Right lobe of liver (tissue), 4 donors: ENCODE measurements around the gene PACS2.

ENCODE experiments used
- CTCF ChIP-seq, 4 donors: fragments of 200-600 bp in 3 of 4; fragments of 450-650 bp in 1 of 4; IDR thresholded peaks; one replicate each; pipeline versions ENCODE4 v1.5.1 to v1.8.0; 2016 to 2022; ENCODE audit warnings: antibody characterized with exemption in 4 of 4, mild to moderate bottlenecking in 2 of 4
- POLR2A ChIP-seq: fragments of 450-650 bp; IDR thresholded peaks from one replicate; pipeline ENCODE4 v1.6.1; 2017; ENCODE audit warnings: antibody characterized with exemption, mild to moderate bottlenecking
- donor health status: DM: no; HTN: no; CAD: no.
- donor health status: DM: no; HTN: no; CAD: no.
- donor health status: DM: no; HTN: yes; CAD: no.

DNA sequence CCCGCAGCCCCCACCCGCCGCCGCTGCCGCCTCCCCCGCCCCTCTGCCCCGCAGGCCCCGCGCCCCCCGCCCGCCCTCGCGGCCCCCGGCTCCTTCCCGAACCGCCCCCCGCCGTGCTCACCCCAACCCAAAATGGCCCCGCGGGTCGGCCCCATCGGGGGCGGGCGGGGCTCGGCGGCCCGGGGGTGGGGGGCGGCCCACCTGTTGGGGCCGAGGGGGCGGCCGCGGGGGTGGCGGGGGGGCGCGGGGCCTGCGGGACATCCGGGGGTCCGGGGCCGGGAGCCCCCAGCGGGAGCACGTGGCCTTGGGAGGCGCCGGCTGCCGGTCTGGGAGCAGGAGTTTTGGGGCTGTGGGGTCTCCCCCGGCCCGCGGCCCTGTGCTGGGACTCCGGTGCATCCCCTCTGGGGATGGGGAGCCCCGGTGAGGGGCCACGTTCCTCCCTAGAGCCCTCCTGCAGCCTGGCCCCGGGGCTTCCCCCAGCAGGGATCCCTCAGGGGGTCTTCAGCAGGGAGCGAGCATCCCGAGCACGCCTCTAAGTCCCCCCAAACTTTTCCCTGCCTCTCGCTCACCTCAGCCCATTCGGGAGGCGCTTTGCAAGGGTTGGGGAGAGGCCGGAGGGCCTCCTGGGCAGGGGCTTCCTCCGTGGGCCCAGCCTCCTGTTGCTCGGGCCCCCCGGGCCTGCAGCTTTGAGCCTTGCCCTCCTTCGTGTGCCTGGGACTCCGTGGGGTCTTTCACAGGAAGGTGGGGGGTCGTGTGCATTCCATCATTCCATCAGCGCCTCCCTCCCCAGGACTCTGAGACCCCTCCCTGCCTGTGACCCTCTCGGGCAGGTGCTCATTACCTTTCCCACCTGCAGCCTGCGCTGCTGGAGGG is 105.8 kb downstream of the PACS2 start:
- TF ChIP-seq CTCF (IDR thresholded peaks at IDR 0.05) (no peak), POLR2A (no peak)
